Measurements from ENCODE around the gene CENPS. TPM values are rescaled to one million over a fixed set of nuclear protein-coding genes. Genes with fewer than 3 reads are reported as not detected.

Gene CENPS
- total and polyA plus RNA-seq, 9 of the 15 experiments (the other 6 are each of a cell fraction or from before 2014, with no cell fraction given): 10.2 to 36.0 (median 26.0) TPM

- TF ChIP-seq MBD2 (IDR thresholded peaks at IDR 0.05; ENCODE audit: borderline replicate concordance, low read depth): peak; percentile 98
- peak; percentile 90 for TF ChIP-seq RREB1 (CRISPR knock-in tag; IDR thresholded peaks at IDR 0.05)
- no peak; the same call in 1 of the 2 replicates for TF ChIP-seq TEAD4 (IDR thresholded peaks at IDR 0.05; ENCODE audit: low read length)
- no peak for TF ChIP-seq TEAD4 (CRISPR knock-in tag; IDR thresholded peaks at IDR 0.05; ENCODE audit: borderline replicate concordance)
- TF ChIP-seq MTA3 (IDR thresholded peaks at IDR 0.05; ENCODE audit: borderline replicate concordance): peak; percentile 82; the same call in 1 of the 2 replicates
- 0 out of 2 replicates have a peak, but pooled peaks have one; percentile 11 for TF ChIP-seq ZNF23 (CRISPR knock-in tag; IDR thresholded peaks at IDR 0.05)
- TF ChIP-seq HMG20B (CRISPR knock-in tag; IDR thresholded peaks at IDR 0.05): no peak
- TF ChIP-seq JUND (IDR thresholded peaks at IDR 0.05; ENCODE audit: borderline replicate concordance, low read depth, low read length): peak; percentile 80
- TF ChIP-seq JUND (tag; IDR thresholded peaks at IDR 0.05; ENCODE audit: borderline replicate concordance, low read depth, low read length): peak; percentile 26; the same call in 1 of the 3 replicates
- peak; percentile 88 for TF ChIP-seq CBFA2T2 (conservative IDR thresholded peaks at IDR 0.05)
- peak; percentile 70; the same call in 1 of the 2 replicates for TF ChIP-seq THRB (CRISPR knock-in tag; conservative IDR thresholded peaks at IDR 0.05)
- peak; percentile 67; the same call in 1 of the 2 replicates for TF ChIP-seq ZNF449 (CRISPR knock-in tag; IDR thresholded peaks at IDR 0.05)
- no peak for TF ChIP-seq ZNF253 (CRISPR knock-in tag; conservative IDR thresholded peaks at IDR 0.05)
- no peak; the same call in 1 of the 2 replicates for TF ChIP-seq STAT5A (IDR thresholded peaks at IDR 0.05; ENCODE audit: borderline replicate concordance, low read length)
- TF ChIP-seq TRIM24 (IDR thresholded peaks at IDR 0.05): peak in 1 of 2 experiments; percentile 36; a peak in 2 of 4 replicates
- TF ChIP-seq MITF (IDR thresholded peaks at IDR 0.05): peak; percentile 99
- TF ChIP-seq RBM14 (IDR thresholded peaks at IDR 0.05; ENCODE audit: borderline replicate concordance, insufficient read depth, low read depth, low read length): no peak
These were observed 42.2 kb downstream of the CENPS start, which contains the start of gene DFFA (continued) for GRCh38 chr1:10472220-10473144.

Measured in K562 (cell line).